H1 (cell line): ENCODE data around the gene ZNF814. TPM values are rescaled to one million over a fixed set of nuclear protein-coding genes. Genes with fewer than 3 reads are reported as not detected.
A peak's percentile ranks its signal among the peaks of the same experiment; 100 is the strongest.

Source experiments
- CHD2 ChIP-seq: IDR thresholded peaks from 2 replicates; pipeline ENCODE4 v1.6.1; 2012; ENCODE audit warnings: low read length, improper control_type of control experiment
- CREB1 ChIP-seq: IDR thresholded peaks from 2 replicates; pipeline ENCODE4 v1.6.1; 2012; ENCODE audit warnings: inconsistent platforms
- EGR1 ChIP-seq: IDR thresholded peaks from 2 replicates; pipeline ENCODE4 v1.6.1; 2011; ENCODE audit warnings: low read depth, low read length, borderline replicate concordance
- NRF1 ChIP-seq: IDR thresholded peaks from 2 replicates; pipeline ENCODE4 v1.6.1; 2011; ENCODE audit warnings: mild to moderate bottlenecking, low read depth, low read length, improper control_type of control experiment
- RFX5 ChIP-seq: IDR thresholded peaks from 2 replicates; pipeline ENCODE4 v1.6.1; 2011; ENCODE audit warnings: low read depth, low read length, improper control_type of control experiment, borderline replicate concordance
- SAP30 ChIP-seq: fragments of 300-600 bp; sonication (generic); IDR thresholded peaks from 2 replicates; pipeline ENCODE4 v1.7.1; 2012; ENCODE audit warnings: low read length, moderate library complexity, mild to moderate bottlenecking, inconsistent platforms; ENCODE audit not compliant: insufficient read depth, insufficient replicate concordance
- SP1 ChIP-seq: IDR thresholded peaks from 2 replicates; pipeline ENCODE4 v1.6.1; 2011; ENCODE audit warnings: low read depth, low read length
- TAF1 ChIP-seq: IDR thresholded peaks from 2 replicates; pipeline ENCODE4 v1.6.1; 2011; ENCODE audit warnings: mild to moderate bottlenecking, low read depth, low read length
- TBP ChIP-seq: IDR thresholded peaks from 2 replicates; pipeline ENCODE4 v1.6.1; 2011; ENCODE audit warnings: low read depth, low read length, improper control_type of control experiment
- TCF12 ChIP-seq: IDR thresholded peaks from 2 replicates; pipeline ENCODE4 v1.6.1; 2011; ENCODE audit warnings: low read depth, mild to moderate bottlenecking, low read length
- YY1 ChIP-seq: IDR thresholded peaks from 2 replicates; pipeline ENCODE4 v1.6.1; 2011; ENCODE audit warnings: low read depth, mild to moderate bottlenecking, low read length
- polyA plus RNA-seq, 7 experiments: library from polyadenylated mRNA; depleted of rRNA in 3 of 7; stranded (reverse) in 5 of 7; unstranded in 2 of 7; fragments of >200 nt in 5 of 7; fragments of 200-250 nt in 2 of 7; gene quantifications; 1 replicate in 5 of 7; 2 replicates in 1 of 7; 4 replicates in 1 of 7; pipeline versions ENCODE4 v1.2.1 to v1.2.3, GENCODE V29; 2011 to 2013; ENCODE audit warnings: missing spikeins in 2 of 7, mixed read lengths in 2 of 7
- total RNA-seq: library from RNA; stranded (reverse); fragmentation: NEBNext Ultra II Directional; extraction: Animal tissue kit (Norgen Biotek cat#: 25700); gene quantifications from 2 replicates; pipeline ENCODE4 v1.2.1, GENCODE V29; 2021
- TF ChIP-seq, protein P1 (sequence below), 3 experiments: IDR thresholded peaks; 1 replicate in 2 of 3; 2 replicates in 1 of 3; pipeline versions ENCODE4 v1.5.1 to v1.6.1; 2011; ENCODE audit warnings: low read length in 3 of 3, mild to moderate bottlenecking in 3 of 3, inconsistent platforms in 2 of 3, low read depth in 1 of 3, moderate library complexity in 1 of 3; ENCODE audit not compliant: insufficient read depth in 1 of 3; ENCODE audit errors: control extremely low read depth in 1 of 3

Gene ZNF814
- total and polyA plus RNA-seq, 2 of the 8 experiments (the other 6 are each of a cell fraction or from before 2014, with no cell fraction given), result 90.9 to 99.6 TPM

GRCh38 chr19:57887195-57887941, 1.5 kb downstream of the ZNF814 start (continued):
- TF ChIP-seq CREB1 (no peak), RFX5 (no peak), TAF1 (peak; percentile 39; the same call in 1 of the 2 replicates), SAP30 (no peak), NRF1 (no peak), SP1 (peak; percentile 63), CHD2 (no peak), TCF12 (peak; percentile 78; the same call in 1 of the 2 replicates), TBP (peak; percentile 17; the same call in 1 of the 2 replicates), YY1 (no peak), EGR1 (no peak)
- TF ChIP-seq, protein P1, sequence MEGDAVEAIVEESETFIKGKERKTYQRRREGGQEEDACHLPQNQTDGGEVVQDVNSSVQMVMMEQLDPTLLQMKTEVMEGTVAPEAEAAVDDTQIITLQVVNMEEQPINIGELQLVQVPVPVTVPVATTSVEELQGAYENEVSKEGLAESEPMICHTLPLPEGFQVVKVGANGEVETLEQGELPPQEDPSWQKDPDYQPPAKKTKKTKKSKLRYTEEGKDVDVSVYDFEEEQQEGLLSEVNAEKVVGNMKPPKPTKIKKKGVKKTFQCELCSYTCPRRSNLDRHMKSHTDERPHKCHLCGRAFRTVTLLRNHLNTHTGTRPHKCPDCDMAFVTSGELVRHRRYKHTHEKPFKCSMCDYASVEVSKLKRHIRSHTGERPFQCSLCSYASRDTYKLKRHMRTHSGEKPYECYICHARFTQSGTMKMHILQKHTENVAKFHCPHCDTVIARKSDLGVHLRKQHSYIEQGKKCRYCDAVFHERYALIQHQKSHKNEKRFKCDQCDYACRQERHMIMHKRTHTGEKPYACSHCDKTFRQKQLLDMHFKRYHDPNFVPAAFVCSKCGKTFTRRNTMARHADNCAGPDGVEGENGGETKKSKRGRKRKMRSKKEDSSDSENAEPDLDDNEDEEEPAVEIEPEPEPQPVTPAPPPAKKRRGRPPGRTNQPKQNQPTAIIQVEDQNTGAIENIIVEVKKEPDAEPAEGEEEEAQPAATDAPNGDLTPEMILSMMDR (IDR thresholded peaks at IDR 0.05; ENCODE audit: control extremely low read depth in 1 of 3, insufficient read depth in 1 of 3, low read depth in 1 of 3, low read length in 3 of 3), result no peak
